GM20000 (cell line): ENCODE data around the gene GRAP2.

ENCODE experiments used
- DNase-seq: peaks from one replicate; pipeline ENCODE4 v3.0.0; 2012; ENCODE audit warnings: low spot score
- TF ChIP-seq, protein P1 (sequence below): IDR thresholded peaks from 2 replicates; pipeline ENCODE4 v1.5.1; 2012; ENCODE audit warnings: mild to moderate bottlenecking, control low read depth; ENCODE audit errors: extremely low read depth, missing control alignments

GRAP2 gene

GRCh38 chr22:39979048-39979447, 78.2 kb downstream of the GRAP2 start:
- DNase-seq = no peak
- TF ChIP-seq, protein P1, sequence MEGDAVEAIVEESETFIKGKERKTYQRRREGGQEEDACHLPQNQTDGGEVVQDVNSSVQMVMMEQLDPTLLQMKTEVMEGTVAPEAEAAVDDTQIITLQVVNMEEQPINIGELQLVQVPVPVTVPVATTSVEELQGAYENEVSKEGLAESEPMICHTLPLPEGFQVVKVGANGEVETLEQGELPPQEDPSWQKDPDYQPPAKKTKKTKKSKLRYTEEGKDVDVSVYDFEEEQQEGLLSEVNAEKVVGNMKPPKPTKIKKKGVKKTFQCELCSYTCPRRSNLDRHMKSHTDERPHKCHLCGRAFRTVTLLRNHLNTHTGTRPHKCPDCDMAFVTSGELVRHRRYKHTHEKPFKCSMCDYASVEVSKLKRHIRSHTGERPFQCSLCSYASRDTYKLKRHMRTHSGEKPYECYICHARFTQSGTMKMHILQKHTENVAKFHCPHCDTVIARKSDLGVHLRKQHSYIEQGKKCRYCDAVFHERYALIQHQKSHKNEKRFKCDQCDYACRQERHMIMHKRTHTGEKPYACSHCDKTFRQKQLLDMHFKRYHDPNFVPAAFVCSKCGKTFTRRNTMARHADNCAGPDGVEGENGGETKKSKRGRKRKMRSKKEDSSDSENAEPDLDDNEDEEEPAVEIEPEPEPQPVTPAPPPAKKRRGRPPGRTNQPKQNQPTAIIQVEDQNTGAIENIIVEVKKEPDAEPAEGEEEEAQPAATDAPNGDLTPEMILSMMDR = no peak

DNA sequence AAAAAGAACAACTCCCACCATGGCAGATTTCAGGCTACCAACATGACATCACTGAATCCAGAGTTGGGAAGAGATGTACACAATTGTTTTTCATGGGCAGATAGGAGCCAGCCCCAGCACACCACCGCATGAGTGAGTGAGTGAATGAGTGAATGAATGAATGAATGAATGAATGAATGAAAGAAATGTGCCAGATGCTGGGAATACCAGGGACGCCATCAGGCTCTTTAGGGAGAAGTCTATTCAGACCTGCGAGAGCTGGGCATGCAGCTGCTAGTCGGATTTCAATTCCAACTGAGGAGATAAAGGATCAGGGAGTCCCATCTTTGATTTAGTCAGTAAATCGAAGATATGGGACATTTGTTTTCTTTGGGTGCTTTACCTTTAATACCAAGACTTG, 78.6 kb downstream of the GRAP2 start:
- DNase-seq = no peak

GRCh38 chr22:39980596-39980995, 79.7 kb downstream of the GRAP2 start:
- DNase-seq = no peak
- TF ChIP-seq, protein P1 = no peak

More for the DNA sequence above, 78.6 kb downstream of the GRAP2 start:
- TF ChIP-seq, protein P1 = no peak

GRCh38 chr22:39983346-39983745, 82.5 kb downstream of the GRAP2 start:
- DNase-seq = no peak
- TF ChIP-seq, protein P1 = no peak

DNA sequence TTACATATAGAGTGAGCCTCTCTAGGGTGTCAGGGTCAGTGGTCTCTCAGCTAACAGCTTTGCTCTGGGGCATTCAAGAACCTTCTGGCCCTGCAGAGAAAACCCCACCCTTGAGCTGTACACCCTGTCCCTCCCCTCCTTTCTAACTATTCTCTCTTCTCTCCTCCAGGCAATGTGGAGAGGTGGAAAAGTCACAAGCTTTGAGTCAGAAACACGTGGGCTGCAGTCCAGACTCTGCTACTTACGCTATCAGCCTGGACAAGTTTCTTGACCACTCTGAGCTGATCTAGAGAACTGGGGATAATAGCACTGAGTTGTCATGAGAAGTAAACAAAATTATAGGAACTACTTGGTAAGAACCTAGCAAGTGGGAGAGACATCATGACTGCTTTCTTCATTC, 83.1 kb downstream of the GRAP2 start:
- TF ChIP-seq, protein P1 = no peak
- DNase-seq = no peak

DNA sequence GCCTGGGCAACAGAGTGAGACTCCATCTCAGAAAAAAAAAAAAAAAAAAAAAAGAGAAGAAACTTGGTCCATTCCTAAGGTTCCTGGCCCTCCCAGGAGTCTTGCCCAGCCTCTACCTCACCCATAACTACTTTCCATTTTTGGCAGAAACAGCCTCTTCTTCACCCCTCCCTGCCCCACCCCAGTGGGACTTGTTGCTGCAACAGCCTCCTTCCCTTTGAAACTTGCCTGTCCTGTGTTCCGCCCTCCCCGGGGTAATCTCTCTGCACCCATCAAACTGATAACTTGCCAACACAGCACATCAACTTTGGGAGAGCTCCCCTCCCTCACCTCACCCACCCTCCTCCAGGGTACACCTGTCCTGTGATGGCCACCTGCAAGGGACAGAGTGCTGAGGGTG, 83.9 kb downstream of the GRAP2 start:
- TF ChIP-seq, protein P1 = no peak
- DNase-seq = no peak

- DNase-seq = no peak
- TF ChIP-seq, protein P1 = no peak
Measured at GRCh38 chr22:39985383-39986035, 84.6 kb downstream of the GRAP2 start.
